Fibroblast of lung (primary cell): ENCODE measurements around the gene LONP1. TPM values are rescaled to one million over a fixed set of nuclear protein-coding genes. Genes with fewer than 3 reads are reported as not detected.

Experiments
- DNase-seq, 2 donors: peaks; one replicate each; pipeline versions ENCODE4 v3.0.0 to v3.0.0-alpha.2; 2010; ENCODE audit warnings: low read depth in 2 of 2
- H2AFZ ChIP-seq: 2 replicates; pipeline ENCODE4 v1.5.1; 2012; ENCODE audit warnings: low read length, control low read depth, inconsistent platforms
- H3K27ac ChIP-seq: 2 replicates; pipeline ENCODE4 v1.5.1; 2011; ENCODE audit warnings: low read length, control low read depth; ENCODE audit not compliant: insufficient read depth
- H3K27me3 ChIP-seq: 2 replicates; pipeline ENCODE4 v1.5.1; 2011; ENCODE audit warnings: mild to moderate bottlenecking, low read length; ENCODE audit not compliant: control insufficient read depth, insufficient read depth
- H3K36me3 ChIP-seq: 2 replicates; pipeline ENCODE4 v1.5.1; 2011; ENCODE audit warnings: low read length; ENCODE audit not compliant: control insufficient read depth, insufficient read depth
- H3K4me1 ChIP-seq: 2 replicates; pipeline ENCODE4 v1.5.1; 2011; ENCODE audit warnings: low read length; ENCODE audit not compliant: control insufficient read depth, insufficient read depth; ENCODE audit errors: extremely low read depth
- H3K4me2 ChIP-seq: 2 replicates; pipeline ENCODE4 v1.5.1; 2011; ENCODE audit warnings: low read length, control low read depth; ENCODE audit not compliant: insufficient read depth; ENCODE audit errors: extremely low read depth
- H3K4me3 ChIP-seq, 4 experiments: fragments of 200-600 bp in 1 of 4; sonication (generic) in 1 of 4; replicated peaks in 1 of 4; 2 replicates each; pipeline ENCODE4 v1.5.1; 2011 to 2016; ENCODE audit warnings: low read length in 4 of 4, low read depth in 3 of 4, mild to moderate bottlenecking in 3 of 4, control low read depth in 2 of 4, inconsistent platforms in 1 of 4, mixed read lengths in 1 of 4; ENCODE audit not compliant: insufficient read depth in 1 of 4; ENCODE audit errors: control extremely low read depth in 1 of 4
- H3K79me2 ChIP-seq: 2 replicates; pipeline ENCODE4 v1.5.1; 2012; ENCODE audit warnings: mild to moderate bottlenecking, low read length, inconsistent platforms; ENCODE audit not compliant: control insufficient read depth, insufficient read depth
- H3K9ac ChIP-seq: 2 replicates; pipeline ENCODE4 v1.5.1; 2011; ENCODE audit warnings: mild to moderate bottlenecking, low read length, control low read depth; ENCODE audit not compliant: insufficient read depth
- H3K9me3 ChIP-seq: 2 replicates; pipeline ENCODE4 v1.5.1; 2012; ENCODE audit warnings: low read depth, low read length; ENCODE audit not compliant: control insufficient read depth, insufficient read depth
- H4K20me1 ChIP-seq: 2 replicates; pipeline ENCODE4 v1.5.1; 2011; ENCODE audit warnings: low read length; ENCODE audit not compliant: control insufficient read depth, insufficient read depth; ENCODE audit errors: extremely low read depth
- EZH2 ChIP-seq: IDR thresholded peaks from 2 replicates; pipeline ENCODE4 v1.5.1; 2012; ENCODE audit warnings: low read length, control low read depth, mild to moderate bottlenecking; ENCODE audit errors: missing control alignments
- polyA plus RNA-seq, 2 donors: library from polyadenylated mRNA; depleted of rRNA in 1 of 2; stranded (reverse) in 1 of 2; unstranded in 1 of 2; fragments of >200 nt; gene quantifications; 2 replicates each; pipeline ENCODE4 v1.2.1, GENCODE V29; 2011 to 2012; ENCODE audit warnings: missing spikeins in 1 of 2
- total RNA-seq: library from RNA; depleted of rRNA; stranded (reverse); fragments of >200 nt; gene quantifications from 2 replicates; pipeline ENCODE4 v1.2.1, GENCODE V29; 2014
- TF ChIP-seq, protein P1 (sequence below), 2 donors: IDR thresholded peaks in 1 of 2; conservative IDR thresholded peaks in 1 of 2; 1 replicate in 1 of 2; 2 replicates in 1 of 2; pipeline ENCODE4 v1.5.1; 2011 to 2012; ENCODE audit warnings: low read length in 2 of 2, control low read depth in 1 of 2, inconsistent platforms in 1 of 2, low read depth in 1 of 2, mild to moderate bottlenecking in 1 of 2

The LONP1 gene
- total and polyA plus RNA-seq, 2 donors (not counting 1 experiment from before 2014, with no cell fraction given): 29.8 to 172 TPM

DNA sequence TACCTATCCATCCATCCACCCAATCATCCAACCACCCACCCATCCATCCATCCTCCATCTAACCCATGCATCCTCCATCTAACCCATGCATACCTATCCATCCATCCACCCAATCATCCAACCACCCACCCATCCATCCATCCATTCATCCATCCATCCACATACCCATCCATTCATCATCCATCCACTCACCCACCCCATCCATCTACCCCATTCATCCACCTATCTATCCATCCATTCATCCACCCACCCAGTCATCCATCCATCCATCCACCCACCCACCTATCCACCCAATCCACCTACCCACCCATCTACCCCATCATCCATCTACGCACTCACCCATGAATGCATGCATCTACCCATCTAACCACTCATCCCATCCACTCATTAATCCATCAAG is 46.2 kb downstream of the LONP1 start:
- Histone ChIP-seq H3K4me3 (no peak overlapping the region), H2AFZ (no peak overlapping the region), H4K20me1 (no peaks in the 10 kb centered on the region), H3K79me2 (no peaks in the 10 kb centered on the region), H3K27me3 (no peaks in the 10 kb centered on the region), H3K4me2 (no peak overlapping the region), H3K36me3 (peaks cover 14% of the 10 kb centered on the region), H3K27ac (no peak overlapping the region), H3K4me1 (no peaks in the 10 kb centered on the region), H3K9ac (no peak overlapping the region), H3K9me3 (no peaks in the 10 kb centered on the region)
- DNase-seq: no peak
- no peak for TF ChIP-seq EZH2
- TF ChIP-seq, protein P1, sequence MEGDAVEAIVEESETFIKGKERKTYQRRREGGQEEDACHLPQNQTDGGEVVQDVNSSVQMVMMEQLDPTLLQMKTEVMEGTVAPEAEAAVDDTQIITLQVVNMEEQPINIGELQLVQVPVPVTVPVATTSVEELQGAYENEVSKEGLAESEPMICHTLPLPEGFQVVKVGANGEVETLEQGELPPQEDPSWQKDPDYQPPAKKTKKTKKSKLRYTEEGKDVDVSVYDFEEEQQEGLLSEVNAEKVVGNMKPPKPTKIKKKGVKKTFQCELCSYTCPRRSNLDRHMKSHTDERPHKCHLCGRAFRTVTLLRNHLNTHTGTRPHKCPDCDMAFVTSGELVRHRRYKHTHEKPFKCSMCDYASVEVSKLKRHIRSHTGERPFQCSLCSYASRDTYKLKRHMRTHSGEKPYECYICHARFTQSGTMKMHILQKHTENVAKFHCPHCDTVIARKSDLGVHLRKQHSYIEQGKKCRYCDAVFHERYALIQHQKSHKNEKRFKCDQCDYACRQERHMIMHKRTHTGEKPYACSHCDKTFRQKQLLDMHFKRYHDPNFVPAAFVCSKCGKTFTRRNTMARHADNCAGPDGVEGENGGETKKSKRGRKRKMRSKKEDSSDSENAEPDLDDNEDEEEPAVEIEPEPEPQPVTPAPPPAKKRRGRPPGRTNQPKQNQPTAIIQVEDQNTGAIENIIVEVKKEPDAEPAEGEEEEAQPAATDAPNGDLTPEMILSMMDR (conservative IDR thresholded peaks at IDR 0.05 in 1 of 2, IDR thresholded peaks at IDR 0.05 in 1 of 2; ENCODE audit: low read depth in 1 of 2, low read length in 2 of 2): no peak

- Histone ChIP-seq H3K9me3 (no peaks in the 10 kb centered on the region), H3K79me2 (no peaks in the 10 kb centered on the region), H3K27me3 (no peaks in the 10 kb centered on the region), H4K20me1 (no peaks in the 10 kb centered on the region), H3K4me3 (no peak overlapping the region), H3K4me2 (no peak overlapping the region), H3K4me1 (no peaks in the 10 kb centered on the region), H3K9ac (no peak overlapping the region), H3K27ac (no peak overlapping the region), H3K36me3 (peaks cover 17% of the 10 kb centered on the region), H2AFZ (no peak overlapping the region)
- no peak for TF ChIP-seq EZH2
- TF ChIP-seq, protein P1 (conservative IDR thresholded peaks at IDR 0.05 in 1 of 2, IDR thresholded peaks at IDR 0.05 in 1 of 2; ENCODE audit: low read depth in 1 of 2, low read length in 2 of 2): no peak
- no peak for DNase-seq
Measured at GRCh38 chr19:5672708-5673459, 47.1 kb downstream of the LONP1 start.

DNA sequence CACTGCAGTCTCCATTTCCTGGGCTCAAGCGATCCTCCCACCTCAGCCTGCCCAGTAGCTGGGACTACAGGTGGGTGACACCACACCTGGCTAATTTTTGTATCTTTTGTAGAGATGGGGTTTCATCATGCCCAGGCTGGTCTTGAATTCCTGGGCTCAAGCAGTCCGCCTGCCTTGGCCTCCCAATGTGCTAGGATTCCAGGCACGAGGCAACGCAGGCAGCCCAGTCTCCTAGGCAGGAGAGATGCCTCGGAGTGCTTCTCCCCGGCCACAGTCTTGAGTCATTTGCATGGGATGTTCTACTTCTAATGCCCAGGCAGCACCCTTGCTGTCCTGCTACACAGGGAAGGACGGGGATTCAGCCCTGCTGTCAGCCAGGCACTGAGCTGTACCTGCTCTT is 48.3 kb downstream of the LONP1 start:
- Histone ChIP-seq H3K4me1 (no peaks in the 10 kb centered on the region), H3K4me2 (no peak overlapping the region), H3K4me3 (no peak overlapping the region), H2AFZ (no peak overlapping the region), H3K27me3 (no peaks in the 10 kb centered on the region), H3K36me3 (peaks cover 26% of the 10 kb centered on the region), H3K9me3 (no peaks in the 10 kb centered on the region), H3K9ac (no peak overlapping the region), H4K20me1 (no peaks in the 10 kb centered on the region), H3K79me2 (no peaks in the 10 kb centered on the region), H3K27ac (no peak overlapping the region)
- no peak for DNase-seq
- TF ChIP-seq EZH2: no peak
- TF ChIP-seq, protein P1 (conservative IDR thresholded peaks at IDR 0.05 in 1 of 2, IDR thresholded peaks at IDR 0.05 in 1 of 2; ENCODE audit: low read depth in 1 of 2, low read length in 2 of 2): no peak
